ENCODE results near the gene COL10A1. TPM values are rescaled to one million over a fixed set of nuclear protein-coding genes. Genes with fewer than 3 reads are reported as not detected.

COL10A1 gene
- total and polyA plus RNA-seq, 10 donors: 0.02 to 3.4 (median 1.1) TPM; not detected in 1

DNA sequence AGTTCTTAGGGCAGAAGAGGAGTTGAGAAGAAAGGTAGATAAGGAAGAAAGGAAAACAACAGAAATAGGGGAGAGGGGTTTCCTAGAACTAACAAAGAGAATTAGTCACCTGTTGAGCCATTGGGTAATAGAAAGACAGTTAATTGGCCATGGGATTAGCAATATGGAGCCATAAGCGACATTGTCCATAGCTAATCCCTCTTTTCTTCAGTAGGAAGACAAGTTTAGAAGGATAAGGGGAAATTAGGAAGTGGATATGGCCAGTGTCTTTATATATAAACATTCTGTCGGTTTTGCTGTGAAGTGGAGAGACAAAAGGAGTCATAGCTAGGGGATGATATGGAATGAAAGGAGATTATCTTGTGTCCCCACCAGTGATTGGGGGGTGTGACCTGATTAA, 43.9 kb upstream of the COL10A1 start:
- no peak overlapping the region for H3K27ac ChIP-seq
- no peaks in the 10 kb centered on the region for H3K27me3 ChIP-seq (replicated peaks in 1 of 7)
- H3K4me1 ChIP-seq: peaks cover 0 to 8% (median 0%) of the 10 kb centered on the region in 6 donors
- H3K4me3 ChIP-seq: no peak overlapping the region
- peaks cover 0 to 31% (median 21%) of the 10 kb centered on the region in 8 donors for H3K9me3 ChIP-seq
- peaks cover 0 to 33% (median 2%) of the 10 kb centered on the region in 6 donors for H3K36me3 ChIP-seq
- intact Hi-C loops (cut with DNase I; ENCODE audit: low total_unique reads): no loop called here
- TF ChIP-seq, protein P1, sequence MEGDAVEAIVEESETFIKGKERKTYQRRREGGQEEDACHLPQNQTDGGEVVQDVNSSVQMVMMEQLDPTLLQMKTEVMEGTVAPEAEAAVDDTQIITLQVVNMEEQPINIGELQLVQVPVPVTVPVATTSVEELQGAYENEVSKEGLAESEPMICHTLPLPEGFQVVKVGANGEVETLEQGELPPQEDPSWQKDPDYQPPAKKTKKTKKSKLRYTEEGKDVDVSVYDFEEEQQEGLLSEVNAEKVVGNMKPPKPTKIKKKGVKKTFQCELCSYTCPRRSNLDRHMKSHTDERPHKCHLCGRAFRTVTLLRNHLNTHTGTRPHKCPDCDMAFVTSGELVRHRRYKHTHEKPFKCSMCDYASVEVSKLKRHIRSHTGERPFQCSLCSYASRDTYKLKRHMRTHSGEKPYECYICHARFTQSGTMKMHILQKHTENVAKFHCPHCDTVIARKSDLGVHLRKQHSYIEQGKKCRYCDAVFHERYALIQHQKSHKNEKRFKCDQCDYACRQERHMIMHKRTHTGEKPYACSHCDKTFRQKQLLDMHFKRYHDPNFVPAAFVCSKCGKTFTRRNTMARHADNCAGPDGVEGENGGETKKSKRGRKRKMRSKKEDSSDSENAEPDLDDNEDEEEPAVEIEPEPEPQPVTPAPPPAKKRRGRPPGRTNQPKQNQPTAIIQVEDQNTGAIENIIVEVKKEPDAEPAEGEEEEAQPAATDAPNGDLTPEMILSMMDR (IDR thresholded peaks at IDR 0.05 in 8 of 11, conservative IDR thresholded peaks at IDR 0.05 in 3 of 11): no peak
- no peak for TF ChIP-seq POLR2A (IDR thresholded peaks at IDR 0.05)
- no peak for TF ChIP-seq POLR2AphosphoS5 (IDR thresholded peaks at IDR 0.05)
- 90 to 97% (median 93%) methylated on average over 2 of the region's 2 CpGs for WGBS, 5 donors
- no peak for DNase-seq

- WGBS, 5 donors: 95 to 100% (median 98%) methylated on average over 1 of the region's 1 CpG
- TF ChIP-seq POLR2AphosphoS5 (IDR thresholded peaks at IDR 0.05) (no peak), POLR2A (IDR thresholded peaks at IDR 0.05) (no peak)
- TF ChIP-seq, protein P1 (IDR thresholded peaks at IDR 0.05 in 8 of 11, conservative IDR thresholded peaks at IDR 0.05 in 3 of 11): no peak
- intact Hi-C loops (cut with DNase I; ENCODE audit: low total_unique reads): no loop called here
- Histone ChIP-seq H3K9me3 (peaks cover 0 to 35% (median 20%) of the 10 kb centered on the region in 8 donors), H3K27ac (no peak overlapping the region), H3K27me3 (replicated peaks in 1 of 7) (no peaks in the 10 kb centered on the region), H3K4me3 (no peak overlapping the region), H3K4me1 (peaks cover 0 to 8% (median 0%) of the 10 kb centered on the region in 6 donors), H3K36me3 (peaks cover 0 to 16% (median under 1%) of the 10 kb centered on the region in 6 donors)
- DNase-seq: no peak
Observed at GRCh38 chr6:116168148-116168547, 42.2 kb upstream of the COL10A1 start.

GRCh38 chr6:116166369-116166768, 40.4 kb upstream of the COL10A1 start:
- intact Hi-C loops (cut with DNase I; ENCODE audit: low total_unique reads): no loop called here
- no peak overlapping the region for H3K4me3 ChIP-seq
- no peak for DNase-seq
- peaks cover 0 to 5% (median 0%) of the 10 kb centered on the region in 6 donors for H3K36me3 ChIP-seq
- H3K9me3 ChIP-seq: peaks cover 0 to 41% (median 20%) of the 10 kb centered on the region in 8 donors
- H3K4me1 ChIP-seq: peaks cover 0 to 8% (median 0%) of the 10 kb centered on the region in 6 donors
- no peak overlapping the region for H3K27ac ChIP-seq
- 78 to 97% (median 80%) methylated on average over 1 of the region's 1 CpG for WGBS, 5 donors
- TF ChIP-seq, protein P1 (IDR thresholded peaks at IDR 0.05 in 8 of 11, conservative IDR thresholded peaks at IDR 0.05 in 3 of 11): no peak
- TF ChIP-seq POLR2A (IDR thresholded peaks at IDR 0.05) (no peak), POLR2AphosphoS5 (IDR thresholded peaks at IDR 0.05) (no peak)
- H3K27me3 ChIP-seq (replicated peaks in 1 of 7): no peaks in the 10 kb centered on the region

- H3K4me3 ChIP-seq: no peak overlapping the region
- H3K27me3 ChIP-seq (replicated peaks in 1 of 7): no peaks in the 10 kb centered on the region
- H3K4me1 ChIP-seq: peaks cover 0 to 8% (median 0%) of the 10 kb centered on the region in 6 donors
- no peak overlapping the region for H3K27ac ChIP-seq
- DNase-seq: no peak
- TF ChIP-seq, protein P1 (IDR thresholded peaks at IDR 0.05 in 8 of 11, conservative IDR thresholded peaks at IDR 0.05 in 3 of 11): no peak
- TF ChIP-seq POLR2A (IDR thresholded peaks at IDR 0.05) (no peak), POLR2AphosphoS5 (IDR thresholded peaks at IDR 0.05) (no peak)
- peaks cover 0 to 5% (median 0%) of the 10 kb centered on the region in 6 donors for H3K36me3 ChIP-seq
- intact Hi-C loops (cut with DNase I; ENCODE audit: low total_unique reads): no loop called here
- peaks cover 0 to 41% (median 20%) of the 10 kb centered on the region in 8 donors for H3K9me3 ChIP-seq
- WGBS, 5 donors: 45 to 84% (median 80%) methylated on average over 1 of the region's 1 CpG
Observed at GRCh38 chr6:116165596-116165995, 39.7 kb upstream of the COL10A1 start.
